ENCODE data around the gene OSMR.

The OSMR gene

GRCh38 chr5:38926121-38926520, 80.3 kb downstream of the OSMR start:
- DNase-seq (ENCODE audit: low read depth) = no peak

GRCh38 chr5:38927470-38927869, 81.7 kb downstream of the OSMR start:
- DNase-seq (ENCODE audit: low read depth) = no peak

GRCh38 chr5:38929838-38930237, 84.0 kb downstream of the OSMR start:
- DNase-seq (ENCODE audit: low read depth) = no peak

- DNase-seq (ENCODE audit: low read depth) = no peak
Observed at GRCh38 chr5:38931731-38932130, 85.9 kb downstream of the OSMR start.

- no peak for DNase-seq (ENCODE audit: low read depth)
Observed at GRCh38 chr5:38932854-38933408, 87.1 kb downstream of the OSMR start.

GRCh38 chr5:38935437-38935836, 89.6 kb downstream of the OSMR start:
- no peak for DNase-seq (ENCODE audit: low read depth)

- DNase-seq (ENCODE audit: low read depth) = no peak
Observed at GRCh38 chr5:38936269-38936668, 90.5 kb downstream of the OSMR start.

GRCh38 chr5:38938424-38938823, 92.6 kb downstream of the OSMR start:
- no peak for DNase-seq (ENCODE audit: low read depth)

GRCh38 chr5:38938973-38939372, 93.2 kb downstream of the OSMR start:
- DNase-seq (ENCODE audit: low read depth) = no peak

GRCh38 chr5:38940230-38940858, 94.5 kb downstream of the OSMR start:
- no peak for DNase-seq (ENCODE audit: low read depth)

- no peak for DNase-seq (ENCODE audit: low read depth)
Observed at GRCh38 chr5:38941912-38942311, 96.1 kb downstream of the OSMR start.

- DNase-seq (ENCODE audit: low read depth) = no peak
Observed at GRCh38 chr5:38944282-38944681, 98.5 kb downstream of the OSMR start.

- DNase-seq (ENCODE audit: low read depth) = no peak
Observed at GRCh38 chr5:38948501-38948900, 102.7 kb downstream of the OSMR start.

- DNase-seq (ENCODE audit: low read depth) = no peak
Observed at GRCh38 chr5:38953426-38954012, 107.7 kb downstream of the OSMR start.

- DNase-seq (ENCODE audit: low read depth) = no peak
Observed at GRCh38 chr5:38961691-38962090, 115.9 kb downstream of the OSMR start.

- no peak for DNase-seq (ENCODE audit: low read depth)
Observed at GRCh38 chr5:38968665-38969064, 122.9 kb downstream of the OSMR start.

GRCh38 chr5:38978036-38978435, 132.2 kb downstream of the OSMR start:
- DNase-seq (ENCODE audit: low read depth) = no peak

GRCh38 chr5:38979535-38979934, 133.7 kb downstream of the OSMR start:
- no peak for DNase-seq (ENCODE audit: low read depth)
